Mesendoderm (in vitro differentiated cells): Measurements from ENCODE around the gene ABCF1.

Experiments used
- DNase-seq: peaks from one replicate; pipeline ENCODE4 v3.0.0; 2013
- H2AK5ac ChIP-seq: 2 replicates; pipeline ENCODE4 v1.6.1; 2013; ENCODE audit warnings: low read length, inconsistent platforms
- H2BK120ac ChIP-seq: 2 replicates; pipeline ENCODE4 v1.6.1; 2013; ENCODE audit warnings: low read depth, mild to moderate bottlenecking, low read length, moderate library complexity, mixed read lengths
- H2BK15ac ChIP-seq: replicated peaks from 2 replicates; pipeline ENCODE4 v1.6.1; 2013; ENCODE audit warnings: low read depth, mild to moderate bottlenecking, moderate library complexity
- H2BK5ac ChIP-seq: 2 replicates; pipeline ENCODE4 v1.6.1; 2013; ENCODE audit warnings: low read length, inconsistent platforms
- H3K18ac ChIP-seq: 2 replicates; pipeline ENCODE4 v1.6.1; 2013; ENCODE audit warnings: mild to moderate bottlenecking, low read length, mixed read lengths
- H3K23ac ChIP-seq: one replicate; pipeline ENCODE4 v1.6.1; 2013; ENCODE audit warnings: low read length
- H3K27ac ChIP-seq: 2 replicates; pipeline ENCODE4 v1.5.1; 2013; ENCODE audit warnings: low read depth, mild to moderate bottlenecking, inconsistent platforms, low read length, moderate library complexity
- H3K27me3 ChIP-seq: 2 replicates; pipeline ENCODE4 v1.6.1; 2013; ENCODE audit warnings: low read length, control low read depth, mild to moderate bottlenecking, inconsistent platforms; ENCODE audit not compliant: insufficient read depth, poor library complexity
- H3K36me3 ChIP-seq: 2 replicates; pipeline ENCODE4 v1.6.1; 2013; ENCODE audit warnings: low read length, inconsistent platforms; ENCODE audit not compliant: control insufficient read depth, insufficient read depth
- H3K4ac ChIP-seq: one replicate; pipeline ENCODE4 v1.6.1; 2013; ENCODE audit warnings: low read depth, mild to moderate bottlenecking, low read length, moderate library complexity
- H3K4me1 ChIP-seq: 2 replicates; pipeline ENCODE4 v1.6.1; 2013; ENCODE audit warnings: low read depth, low read length, inconsistent platforms; ENCODE audit not compliant: control insufficient read depth
- H3K4me2 ChIP-seq: 2 replicates; pipeline ENCODE4 v1.6.1; 2013; ENCODE audit warnings: low read length
- H3K4me3 ChIP-seq: 2 replicates; pipeline ENCODE4 v1.5.1; 2013; ENCODE audit warnings: mild to moderate bottlenecking, low read length
- H3K56ac ChIP-seq: one replicate; pipeline ENCODE4 v1.6.1; 2013; ENCODE audit warnings: low read length
- H3K79me1 ChIP-seq: 2 replicates; pipeline ENCODE4 v1.6.1; 2013; ENCODE audit warnings: low read length, inconsistent platforms
- H3K79me2 ChIP-seq: 2 replicates; pipeline ENCODE4 v1.6.1; 2013; ENCODE audit warnings: mild to moderate bottlenecking, low read length; ENCODE audit not compliant: control insufficient read depth, insufficient read depth
- H3K9ac ChIP-seq: 2 replicates; pipeline ENCODE4 v1.6.1; 2013; ENCODE audit warnings: low read length, inconsistent platforms
- H4K5ac ChIP-seq: one replicate; pipeline ENCODE4 v1.6.1; 2013; ENCODE audit warnings: low read length
- H4K8ac ChIP-seq: one replicate; pipeline ENCODE4 v1.6.1; 2013; ENCODE audit warnings: low read depth, mild to moderate bottlenecking, control low read depth, low read length, moderate library complexity
- WGBS: extraction: QIAGEN DNeasy Blood & Tissue Kit; methylation state at CpG from one replicate; pipeline ENCODE4 v1.1.7; 2013; ENCODE audit warnings: low lambda C conversion rate, missing lambda C conversion rate; ENCODE audit not compliant: insufficient coverage; ENCODE audit errors: extremely low coverage; 5-methylcytosine and 5-hydroxymethylcytosine counted together

The ABCF1 gene

DNA sequence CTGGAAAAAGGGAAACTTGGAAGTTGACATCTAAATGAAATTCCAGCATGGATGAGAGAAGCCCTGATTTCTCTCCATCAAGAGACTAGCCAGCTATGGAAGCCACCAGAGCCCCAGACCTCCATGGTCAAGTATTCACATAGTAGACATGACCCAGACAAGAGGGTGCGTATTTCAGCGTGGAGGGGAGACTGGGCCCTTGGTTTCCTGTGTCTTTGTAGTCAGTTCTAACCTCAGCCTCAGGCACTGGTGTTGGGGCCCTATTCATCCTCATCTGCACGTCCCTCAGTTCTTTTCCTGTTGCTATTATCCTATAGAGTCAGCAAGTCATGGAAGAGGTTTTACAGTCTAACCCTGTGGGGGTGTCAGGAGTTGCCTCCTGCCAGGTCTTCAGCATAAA, 27.4 kb upstream of the ABCF1 start:
- Histone ChIP-seq H4K5ac (no peak overlapping the region), H3K27me3 (no peaks in the 10 kb centered on the region), H3K18ac (no peak overlapping the region), H2BK15ac (no peak overlapping the region), H3K23ac (no peak overlapping the region), H3K27ac (no peak overlapping the region), H2AK5ac (no peak overlapping the region), H2BK120ac (no peak overlapping the region), H4K8ac (no peak overlapping the region), H3K4me2 (no peak overlapping the region), H2BK5ac (no peak overlapping the region), H3K4me3 (no peak overlapping the region), H3K9ac (no peak overlapping the region), H3K4ac (no peak overlapping the region), H3K79me2 (no peaks in the 10 kb centered on the region), H3K4me1 (no peaks in the 10 kb centered on the region), H3K56ac (no peak overlapping the region), H3K79me1 (no peaks in the 10 kb centered on the region), H3K36me3 (no peaks in the 10 kb centered on the region)
- DNase-seq: no peak
- WGBS: no CpG with 5 or more reads among the region's 3 CpGs

DNA sequence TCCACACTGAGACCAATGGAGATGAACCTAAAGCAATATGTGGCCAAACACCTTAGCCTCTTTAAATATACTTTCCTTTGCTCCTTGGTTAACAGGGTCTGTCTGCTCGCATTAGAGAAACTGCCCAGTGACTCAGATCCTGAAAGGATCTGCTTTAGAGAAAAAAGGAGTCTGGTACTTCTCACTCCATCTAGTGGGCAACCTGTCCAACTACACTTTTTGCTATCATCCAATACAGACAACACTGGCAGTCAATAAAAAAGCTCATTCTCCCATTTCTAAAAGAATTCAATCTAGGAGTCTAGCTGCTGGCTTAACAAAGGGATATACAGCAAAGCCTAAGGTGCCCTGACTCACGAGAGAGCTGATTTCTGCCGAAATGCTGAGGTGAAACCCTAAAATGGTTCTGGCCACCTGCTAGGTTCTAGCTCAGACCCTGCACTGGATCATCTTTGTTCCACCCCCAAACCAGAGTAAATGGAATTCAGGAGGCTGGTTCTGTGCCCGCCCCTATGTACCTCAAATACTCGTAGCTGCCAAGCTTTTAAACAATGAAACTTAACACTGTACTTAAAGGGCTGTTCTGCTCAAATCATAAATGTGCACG, 26.5 kb upstream of the ABCF1 start:
- H3K4me1 ChIP-seq: no peaks in the 10 kb centered on the region
- H4K5ac ChIP-seq: no peak overlapping the region
- no peaks in the 10 kb centered on the region for H3K27me3 ChIP-seq
- H3K27ac ChIP-seq: no peak overlapping the region
- H2AK5ac ChIP-seq: no peak overlapping the region
- peaks cover 2% of the 10 kb centered on the region for H3K36me3 ChIP-seq
- no peak overlapping the region for H3K4me2 ChIP-seq
- WGBS: no CpG with 5 or more reads among the region's 6 CpGs
- H3K4me3 ChIP-seq: no peak overlapping the region
- no peak overlapping the region for H3K56ac ChIP-seq
- no peak overlapping the region for H3K18ac ChIP-seq
- DNase-seq: peak; percentile 70
- H3K23ac ChIP-seq: no peak overlapping the region
- no peak overlapping the region for H3K4ac ChIP-seq
- H4K8ac ChIP-seq: no peak overlapping the region
- no peak overlapping the region for H2BK120ac ChIP-seq
- no peaks in the 10 kb centered on the region for H3K79me1 ChIP-seq
- no peak overlapping the region for H2BK15ac ChIP-seq
- no peaks in the 10 kb centered on the region for H3K79me2 ChIP-seq
- H3K9ac ChIP-seq: no peak overlapping the region
- H2BK5ac ChIP-seq: no peak overlapping the region

DNA sequence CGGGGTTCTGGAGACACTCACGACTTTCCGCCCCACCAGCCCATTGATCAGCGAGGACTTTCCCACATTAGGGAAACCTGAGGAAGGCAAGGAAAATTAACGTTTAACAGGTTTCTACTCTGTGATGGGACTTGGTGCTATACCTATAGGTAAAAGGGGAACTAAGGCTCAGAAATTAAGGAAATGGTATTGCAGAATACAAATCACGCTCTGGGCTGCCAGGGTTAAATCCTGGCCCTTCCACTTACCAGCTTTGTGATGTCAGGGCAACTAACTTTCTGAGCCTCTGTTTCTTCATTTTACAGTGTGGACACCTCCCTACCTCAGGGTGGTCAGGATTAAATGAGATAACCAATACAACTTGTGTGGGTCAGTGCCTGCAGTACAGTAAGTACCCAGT, 23.8 kb upstream of the ABCF1 start:
- H2AK5ac ChIP-seq: no peak overlapping the region
- no peak overlapping the region for H4K5ac ChIP-seq
- no peak overlapping the region for H3K9ac ChIP-seq
- H3K4ac ChIP-seq: no peak overlapping the region
- H3K56ac ChIP-seq: no peak overlapping the region
- no peak overlapping the region for H3K18ac ChIP-seq
- no peak overlapping the region for H4K8ac ChIP-seq
- H3K36me3 ChIP-seq: peaks cover 3% of the 10 kb centered on the region
- H3K79me2 ChIP-seq: no peaks in the 10 kb centered on the region
- no peaks in the 10 kb centered on the region for H3K4me1 ChIP-seq
- no peaks in the 10 kb centered on the region for H3K79me1 ChIP-seq
- no peak overlapping the region for H3K4me3 ChIP-seq
- H3K23ac ChIP-seq: no peak overlapping the region
- H2BK15ac ChIP-seq: no peak overlapping the region
- H3K27ac ChIP-seq: no peak overlapping the region
- H2BK5ac ChIP-seq: no peak overlapping the region
- WGBS: no CpG with 5 or more reads among the region's 6 CpGs
- DNase-seq: no peak
- H2BK120ac ChIP-seq: no peak overlapping the region
- no peaks in the 10 kb centered on the region for H3K27me3 ChIP-seq
- no peak overlapping the region for H3K4me2 ChIP-seq

DNA sequence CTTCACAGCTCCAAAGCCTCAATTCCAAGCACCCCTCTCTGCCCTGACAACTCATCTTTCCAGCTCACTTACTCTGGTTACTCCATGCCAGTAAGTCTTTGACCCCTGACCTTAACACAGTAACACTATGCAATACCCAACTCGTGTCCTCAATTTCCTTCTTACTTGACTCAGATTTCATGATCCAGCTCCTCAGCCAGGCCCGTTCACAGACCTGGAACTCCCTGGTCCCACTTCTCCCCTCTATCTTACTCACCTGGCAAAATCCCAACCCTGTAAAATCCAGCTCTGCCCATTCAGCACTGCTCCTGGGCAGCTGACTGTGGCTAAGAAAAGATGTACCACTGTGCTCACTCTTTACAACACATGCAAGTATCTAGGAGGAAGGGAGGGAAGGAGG, 22.9 kb upstream of the ABCF1 start:
- WGBS: no CpG with 5 or more reads among the region's 2 CpGs
- peaks cover 3% of the 10 kb centered on the region for H3K36me3 ChIP-seq
- no peak overlapping the region for H3K56ac ChIP-seq
- H3K27ac ChIP-seq: no peak overlapping the region
- H3K4me3 ChIP-seq: no peak overlapping the region
- H4K5ac ChIP-seq: no peak overlapping the region
- H2BK5ac ChIP-seq: no peak overlapping the region
- H3K79me1 ChIP-seq: no peaks in the 10 kb centered on the region
- no peaks in the 10 kb centered on the region for H3K4me1 ChIP-seq
- H2BK15ac ChIP-seq: no peak overlapping the region
- DNase-seq: no peak
- H3K4me2 ChIP-seq: no peak overlapping the region
- no peak overlapping the region for H4K8ac ChIP-seq
- no peak overlapping the region for H3K4ac ChIP-seq
- H3K23ac ChIP-seq: no peak overlapping the region
- no peaks in the 10 kb centered on the region for H3K79me2 ChIP-seq
- H2BK120ac ChIP-seq: no peak overlapping the region
- no peak overlapping the region for H3K18ac ChIP-seq
- H3K9ac ChIP-seq: no peak overlapping the region
- no peaks in the 10 kb centered on the region for H3K27me3 ChIP-seq
- no peak overlapping the region for H2AK5ac ChIP-seq

DNA sequence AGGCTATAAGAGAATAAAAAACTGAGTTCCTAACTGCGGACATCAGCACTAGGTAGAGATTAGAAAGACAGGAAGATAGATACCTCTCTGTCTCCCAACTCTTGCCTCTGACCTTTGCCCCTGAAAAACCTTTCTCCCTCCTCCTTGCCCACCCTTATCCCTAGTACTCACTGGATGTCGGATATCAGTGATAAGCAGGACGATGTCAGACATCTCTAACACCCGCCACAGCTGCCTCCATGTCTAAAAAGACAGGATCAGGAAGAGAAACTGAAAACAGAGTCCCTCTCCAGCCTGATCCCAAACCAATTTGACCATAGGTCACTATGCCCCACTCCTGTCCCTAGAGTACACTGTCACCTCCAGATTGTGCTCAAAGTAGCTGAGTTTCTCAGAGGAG, 16.8 kb upstream of the ABCF1 start:
- no peaks in the 10 kb centered on the region for H3K4me1 ChIP-seq
- H3K18ac ChIP-seq: no peak overlapping the region
- H3K4me2 ChIP-seq: no peak overlapping the region
- peak overlapping the region; percentile 30 for H3K9ac ChIP-seq
- H2AK5ac ChIP-seq: no peak overlapping the region
- WGBS: no CpG with 5 or more reads among the region's 4 CpGs
- no peak overlapping the region for H3K56ac ChIP-seq
- no peak overlapping the region for H4K8ac ChIP-seq
- peaks cover 21% of the 10 kb centered on the region for H3K79me2 ChIP-seq
- H3K23ac ChIP-seq: no peak overlapping the region
- no peak overlapping the region for H4K5ac ChIP-seq
- DNase-seq: no peak
- H2BK5ac ChIP-seq: no peak overlapping the region
- no peak overlapping the region for H2BK15ac ChIP-seq
- peaks cover 16% of the 10 kb centered on the region for H3K79me1 ChIP-seq
- H3K4me3 ChIP-seq: no peak overlapping the region
- no peak overlapping the region for H3K27ac ChIP-seq
- H3K27me3 ChIP-seq: no peaks in the 10 kb centered on the region
- H3K36me3 ChIP-seq: peaks cover 5% of the 10 kb centered on the region
- H2BK120ac ChIP-seq: no peak overlapping the region
- no peak overlapping the region for H3K4ac ChIP-seq
